Measurements from ENCODE around the gene HMGB1.
"Not testable (repeated sequence)": the region's sequence is repeated elsewhere in the genome, so short reads cannot be mapped to it uniquely, and the experiment has no call there.

The HMGB1 gene

GRCh38 chr13:30461279-30462066, 4.3 kb downstream of the HMGB1 start:
- not testable (repeated sequence) for H2BK12ac ChIP-seq (ENCODE audit: low read length in 2 of 2); H3K9me3 ChIP-seq (ENCODE audit: control insufficient read depth, low read length); H3K14ac ChIP-seq (ENCODE audit: low read length in 2 of 2); H3K4me2 ChIP-seq (ENCODE audit: low read length, poor library complexity, severe bottlenecking); H4K8ac ChIP-seq (ENCODE audit: low read length); H3K27me3 ChIP-seq (ENCODE audit: control insufficient read depth in 1 of 2, insufficient read depth in 1 of 2, low read length in 2 of 2); H2BK120ac ChIP-seq (ENCODE audit: low read depth, low read length); H3K27ac ChIP-seq (ENCODE audit: low read length, poor library complexity, severe bottlenecking); H2AFZ ChIP-seq (ENCODE audit: low read depth, low read length); H3K18ac ChIP-seq (ENCODE audit: low read depth in 1 of 2, low read length in 2 of 2); H3K23ac ChIP-seq (ENCODE audit: low read length in 2 of 2); H2AK5ac ChIP-seq (ENCODE audit: low read length, severe bottlenecking); H3K4me1 ChIP-seq (ENCODE audit: control insufficient read depth, insufficient read depth, low read depth, low read length); H3K79me1 ChIP-seq (replicated peaks; ENCODE audit: low read length, poor library complexity, severe bottlenecking); H2BK15ac ChIP-seq (ENCODE audit: low read depth, poor library complexity, severe bottlenecking); H3K4ac ChIP-seq (ENCODE audit: low read depth in 1 of 2, low read length in 2 of 2); H2BK5ac ChIP-seq (ENCODE audit: low read depth, low read length, poor library complexity, severe bottlenecking); H4K91ac ChIP-seq (ENCODE audit: low read length)
- WGBS, result no CpG with 5 or more reads among the region's 3 CpGs
- H3K9ac ChIP-seq (ENCODE audit: low read length), result peak overlapping the region; percentile 98
- peaks cover 4 to 43% of the 10 kb centered on the region in 2 experiments for H3K36me3 ChIP-seq (ENCODE audit: control insufficient read depth in 1 of 2, insufficient read depth in 2 of 2, low read depth in 1 of 2, low read length in 2 of 2)
- peak; percentile 53 for DNase-seq
- peak overlapping the region in 1 of 2 experiments; percentile 85 for H3K4me3 ChIP-seq (ENCODE audit: insufficient read depth in 1 of 2, low read depth in 1 of 2, low read length in 2 of 2)

GRCh38 chr13:30457306-30457891, 8.3 kb downstream of the HMGB1 start:
- no peaks in the 10 kb centered on the region for H3K4me1 ChIP-seq (ENCODE audit: control insufficient read depth, insufficient read depth, low read depth, low read length)
- H3K79me1 ChIP-seq (replicated peaks; ENCODE audit: low read length, poor library complexity, severe bottlenecking), result no peaks in the 10 kb centered on the region
- H3K9me3 ChIP-seq (ENCODE audit: control insufficient read depth, low read length), result no peaks in the 10 kb centered on the region
- DNase-seq, result no peak
- H3K27me3 ChIP-seq (ENCODE audit: control insufficient read depth in 1 of 2, insufficient read depth in 1 of 2, low read length in 2 of 2), result no peaks in the 10 kb centered on the region
- no peak overlapping the region for H3K4me2 ChIP-seq (ENCODE audit: low read length, poor library complexity, severe bottlenecking)
- no peak overlapping the region for H2AK5ac ChIP-seq (ENCODE audit: low read length, severe bottlenecking)
- H3K23ac ChIP-seq (ENCODE audit: low read length in 2 of 2), result no peak overlapping the region
- no peak overlapping the region for H2BK12ac ChIP-seq (ENCODE audit: low read length in 2 of 2)
- H3K9ac ChIP-seq (ENCODE audit: low read length), result no peak overlapping the region
- H3K27ac ChIP-seq (ENCODE audit: low read length, poor library complexity, severe bottlenecking), result no peak overlapping the region
- H3K4ac ChIP-seq (ENCODE audit: low read depth in 1 of 2, low read length in 2 of 2), result no peak overlapping the region
- peaks cover 4 to 34% of the 10 kb centered on the region in 2 experiments for H3K36me3 ChIP-seq (ENCODE audit: control insufficient read depth in 1 of 2, insufficient read depth in 2 of 2, low read depth in 1 of 2, low read length in 2 of 2)
- no peak overlapping the region for H4K8ac ChIP-seq (ENCODE audit: low read length)
- H2AFZ ChIP-seq (ENCODE audit: low read depth, low read length), result no peak overlapping the region
- 72% methylated on average over 2 of the region's 3 CpGs for WGBS
- H2BK120ac ChIP-seq (ENCODE audit: low read depth, low read length), result no peak overlapping the region
- no peak overlapping the region for H3K14ac ChIP-seq (ENCODE audit: low read length in 2 of 2)
- no peak overlapping the region for H3K4me3 ChIP-seq (ENCODE audit: insufficient read depth in 1 of 2, low read depth in 1 of 2, low read length in 2 of 2)
- no peak overlapping the region for H2BK5ac ChIP-seq (ENCODE audit: low read depth, low read length, poor library complexity, severe bottlenecking)
- H4K91ac ChIP-seq (ENCODE audit: low read length), result no peak overlapping the region
- no peak overlapping the region for H3K18ac ChIP-seq (ENCODE audit: low read depth in 1 of 2, low read length in 2 of 2)
- no peak overlapping the region for H2BK15ac ChIP-seq (ENCODE audit: low read depth, poor library complexity, severe bottlenecking)

- H2BK12ac ChIP-seq (ENCODE audit: low read length in 2 of 2), result no peak overlapping the region
- no peak overlapping the region for H2BK5ac ChIP-seq (ENCODE audit: low read depth, low read length, poor library complexity, severe bottlenecking)
- H3K9me3 ChIP-seq (ENCODE audit: control insufficient read depth, low read length), result no peaks in the 10 kb centered on the region
- H3K4me1 ChIP-seq (ENCODE audit: control insufficient read depth, insufficient read depth, low read depth, low read length), result no peaks in the 10 kb centered on the region
- H3K79me1 ChIP-seq (replicated peaks; ENCODE audit: low read length, poor library complexity, severe bottlenecking), result no peaks in the 10 kb centered on the region
- H3K27ac ChIP-seq (ENCODE audit: low read length, poor library complexity, severe bottlenecking), result no peak overlapping the region
- no peak overlapping the region for H3K18ac ChIP-seq (ENCODE audit: low read depth in 1 of 2, low read length in 2 of 2)
- DNase-seq, result no peak
- H4K91ac ChIP-seq (ENCODE audit: low read length), result no peak overlapping the region
- no peaks in the 10 kb centered on the region for H3K27me3 ChIP-seq (ENCODE audit: control insufficient read depth in 1 of 2, insufficient read depth in 1 of 2, low read length in 2 of 2)
- H3K4ac ChIP-seq (ENCODE audit: low read depth in 1 of 2, low read length in 2 of 2), result no peak overlapping the region
- H2AK5ac ChIP-seq (ENCODE audit: low read length, severe bottlenecking), result no peak overlapping the region
- H2BK120ac ChIP-seq (ENCODE audit: low read depth, low read length), result no peak overlapping the region
- no peak overlapping the region for H3K14ac ChIP-seq (ENCODE audit: low read length in 2 of 2)
- H4K8ac ChIP-seq (ENCODE audit: low read length), result no peak overlapping the region
- no peak overlapping the region for H2BK15ac ChIP-seq (ENCODE audit: low read depth, poor library complexity, severe bottlenecking)
- no peak overlapping the region for H3K23ac ChIP-seq (ENCODE audit: low read length in 2 of 2)
- WGBS, result 80% methylated on average over 2 of the region's 3 CpGs
- H2AFZ ChIP-seq (ENCODE audit: low read depth, low read length), result no peak overlapping the region
- no peak overlapping the region for H3K4me3 ChIP-seq (ENCODE audit: insufficient read depth in 1 of 2, low read depth in 1 of 2, low read length in 2 of 2)
- H3K4me2 ChIP-seq (ENCODE audit: low read length, poor library complexity, severe bottlenecking), result no peak overlapping the region
- H3K9ac ChIP-seq (ENCODE audit: low read length), result peak overlapping the region; percentile 30
- H3K36me3 ChIP-seq (ENCODE audit: control insufficient read depth in 1 of 2, insufficient read depth in 2 of 2, low read depth in 1 of 2, low read length in 2 of 2), result peaks cover 4 to 23% of the 10 kb centered on the region in 2 experiments
Observed at GRCh38 chr13:30456290-30456689, 9.4 kb downstream of the HMGB1 start.

- Histone ChIP-seq H3K36me3 (ENCODE audit: control insufficient read depth in 1 of 2, insufficient read depth in 2 of 2, low read depth in 1 of 2, low read length in 2 of 2) (peaks cover 4 to 21% of the 10 kb centered on the region in 2 experiments), H4K91ac (ENCODE audit: low read length) (no peak overlapping the region), H2AFZ (ENCODE audit: low read depth, low read length) (no peak overlapping the region), H3K9me3 (ENCODE audit: control insufficient read depth, low read length) (no peaks in the 10 kb centered on the region), H3K4ac (ENCODE audit: low read depth in 1 of 2, low read length in 2 of 2) (no peak overlapping the region), H3K18ac (ENCODE audit: low read depth in 1 of 2, low read length in 2 of 2) (no peak overlapping the region), H3K27me3 (ENCODE audit: control insufficient read depth in 1 of 2, insufficient read depth in 1 of 2, low read length in 2 of 2) (no peaks in the 10 kb centered on the region), H4K8ac (ENCODE audit: low read length) (peak overlapping the region; percentile 51), H3K27ac (ENCODE audit: low read length, poor library complexity, severe bottlenecking) (no peak overlapping the region), H3K23ac (ENCODE audit: low read length in 2 of 2) (no peak overlapping the region), H3K14ac (ENCODE audit: low read length in 2 of 2) (no peak overlapping the region), H2BK15ac (ENCODE audit: low read depth, poor library complexity, severe bottlenecking) (no peak overlapping the region), H2BK12ac (ENCODE audit: low read length in 2 of 2) (no peak overlapping the region), H3K4me2 (ENCODE audit: low read length, poor library complexity, severe bottlenecking) (no peak overlapping the region), H3K79me1 (replicated peaks; ENCODE audit: low read length, poor library complexity, severe bottlenecking) (no peaks in the 10 kb centered on the region), H3K9ac (ENCODE audit: low read length) (no peak overlapping the region), H2BK5ac (ENCODE audit: low read depth, low read length, poor library complexity, severe bottlenecking) (no peak overlapping the region), H3K4me3 (ENCODE audit: insufficient read depth in 1 of 2, low read depth in 1 of 2, low read length in 2 of 2) (no peak overlapping the region), H2BK120ac (ENCODE audit: low read depth, low read length) (no peak overlapping the region), H2AK5ac (ENCODE audit: low read length, severe bottlenecking) (no peak overlapping the region), H3K4me1 (ENCODE audit: control insufficient read depth, insufficient read depth, low read depth, low read length) (no peaks in the 10 kb centered on the region)
- WGBS, result 94% methylated on average over 2 of the region's 2 CpGs
- no peak for DNase-seq
Observed at GRCh38 chr13:30454991-30455390, 10.7 kb downstream of the HMGB1 start.

Measured in mesenchymal stem cell (in vitro differentiated cells and primary cell).